Measurements from ENCODE around the gene CD300E.

Gene CD300E

DNA sequence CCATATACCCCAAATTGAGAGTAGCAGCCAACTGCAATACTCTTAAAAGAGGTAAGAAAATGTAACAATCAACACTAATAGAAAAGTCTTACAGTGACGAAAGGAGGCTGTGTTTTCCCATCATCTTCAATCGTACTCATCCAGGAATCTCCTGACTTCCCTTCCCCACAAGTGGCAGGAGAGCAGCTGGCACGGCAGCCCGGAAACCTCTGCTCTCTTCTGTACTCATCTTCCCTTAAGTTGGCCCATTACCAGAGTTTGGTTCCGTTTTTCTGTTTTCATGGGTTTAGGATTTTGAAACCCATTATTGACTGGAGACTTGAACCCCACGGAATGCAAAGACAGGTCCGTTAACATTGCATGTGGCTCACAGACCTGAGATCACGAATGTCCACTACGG is 44.6 kb downstream of the CD300E start:
- no peak for TF ChIP-seq CTCF (IDR thresholded peaks at IDR 0.05)

- no peak for TF ChIP-seq CTCF (IDR thresholded peaks at IDR 0.05)
These were observed 48.9 kb downstream of the CD300E start for GRCh38 chr17:74574489-74575142.

DNA sequence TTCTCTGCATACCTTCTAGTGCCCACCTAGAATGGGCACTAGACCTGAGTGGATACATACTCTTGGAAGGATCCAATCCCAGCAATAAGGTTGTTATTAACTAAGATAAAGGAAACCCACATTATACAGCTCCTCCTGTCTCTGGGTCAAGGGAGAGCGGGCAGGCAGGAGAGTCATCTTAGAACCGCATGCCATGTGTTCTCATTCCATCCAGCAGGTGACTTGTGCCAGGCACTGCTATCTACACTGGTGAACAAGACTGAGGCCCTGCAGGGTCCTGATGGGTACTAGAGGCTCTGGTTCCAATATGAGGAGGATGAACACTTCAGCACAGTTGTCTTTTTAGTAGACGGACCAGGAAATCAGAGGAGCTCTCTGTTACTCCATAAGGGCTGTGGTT is 50.4 kb downstream of the CD300E start:
- TF ChIP-seq CTCF (IDR thresholded peaks at IDR 0.05) = no peak

DNA sequence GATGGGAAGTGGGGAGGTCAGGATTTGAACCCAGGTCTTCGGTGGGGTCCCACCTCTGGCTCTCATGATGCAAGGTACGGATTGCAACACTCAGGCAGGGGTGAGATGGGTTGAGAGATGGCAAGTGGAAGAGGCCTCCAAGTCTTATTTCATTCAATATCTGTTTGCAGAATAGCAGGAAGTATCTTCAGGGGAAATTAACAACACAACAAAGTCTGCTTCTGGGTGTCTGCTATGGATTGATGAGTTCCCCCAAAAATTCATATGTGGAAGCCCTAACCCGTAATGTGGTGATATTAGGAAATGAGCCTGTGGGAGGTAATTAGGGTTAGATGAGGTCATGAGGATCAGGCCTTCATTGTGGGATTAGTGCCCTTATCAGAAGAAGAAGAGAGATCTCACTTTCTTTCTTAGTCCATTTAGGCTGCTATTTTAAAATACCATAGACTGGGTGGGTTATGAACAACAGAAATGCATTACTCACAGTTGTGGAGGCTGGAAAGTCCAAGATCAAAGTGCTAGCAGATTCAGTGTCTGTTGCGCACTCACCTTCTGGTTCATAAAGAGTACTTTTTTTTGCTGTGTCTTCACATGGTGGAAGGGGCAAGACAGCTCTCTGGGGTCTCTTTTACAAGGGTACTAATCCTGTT is 51.8 kb downstream of the CD300E start:
- no peak for TF ChIP-seq CTCF (IDR thresholded peaks at IDR 0.05)

GRCh38 chr17:74569020-74570003 is 54.2 kb downstream of the CD300E start:
- no peak for TF ChIP-seq CTCF (IDR thresholded peaks at IDR 0.05)

GRCh38 chr17:74568106-74568873 is 55.2 kb downstream of the CD300E start:
- no peak for TF ChIP-seq CTCF (IDR thresholded peaks at IDR 0.05)

- no peak for TF ChIP-seq CTCF (IDR thresholded peaks at IDR 0.05)
These were observed 56.1 kb downstream of the CD300E start, which contains the start of gene CD300H for GRCh38 chr17:74567397-74567796. TSS of gene CD300H (minus strand) at chr17:74567509.

Measured in LNCAP (cell line).